Stimulated activated CD4-positive, alpha-beta T cell treated with anti-CD3 and anti-CD28 coated beads, Interleukin-15, amount 100 ng/mL, for 1 hour (primary cell): Measurements from ENCODE around the gene NUP50.

Experiments used
- DNase-seq, 2 donors: peaks; one replicate each; pipeline ENCODE4 v3.0.0-alpha.2; 2020; ENCODE audit warnings: low read depth in 1 of 2, low spot score in 1 of 2

NUP50 gene

GRCh38 chr22:45227645-45228400 is 64.1 kb downstream of the NUP50 start:
- no peak for DNase-seq

GRCh38 chr22:45228401-45228754 is 64.7 kb downstream of the NUP50 start:
- DNase-seq: no peak

DNA sequence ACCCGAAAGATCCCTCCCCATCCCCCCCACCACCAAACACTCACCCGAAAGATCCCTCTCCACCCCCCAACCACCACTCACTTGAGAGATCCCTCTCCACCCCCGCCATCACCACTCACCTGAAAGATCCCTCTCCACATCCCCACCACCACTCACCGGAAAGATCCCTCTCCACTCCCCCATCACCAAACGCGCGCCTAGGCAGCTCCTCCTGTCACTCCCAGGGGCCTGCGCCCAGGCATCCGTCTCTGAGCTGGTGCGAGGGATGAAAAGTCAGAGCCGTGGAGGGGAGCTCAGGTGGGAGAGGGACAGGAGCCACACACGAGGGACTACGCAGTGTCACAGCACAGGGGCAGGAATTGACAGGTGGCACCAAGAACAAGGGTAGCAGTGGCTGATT is 65.5 kb downstream of the NUP50 start:
- DNase-seq: no peak

DNA sequence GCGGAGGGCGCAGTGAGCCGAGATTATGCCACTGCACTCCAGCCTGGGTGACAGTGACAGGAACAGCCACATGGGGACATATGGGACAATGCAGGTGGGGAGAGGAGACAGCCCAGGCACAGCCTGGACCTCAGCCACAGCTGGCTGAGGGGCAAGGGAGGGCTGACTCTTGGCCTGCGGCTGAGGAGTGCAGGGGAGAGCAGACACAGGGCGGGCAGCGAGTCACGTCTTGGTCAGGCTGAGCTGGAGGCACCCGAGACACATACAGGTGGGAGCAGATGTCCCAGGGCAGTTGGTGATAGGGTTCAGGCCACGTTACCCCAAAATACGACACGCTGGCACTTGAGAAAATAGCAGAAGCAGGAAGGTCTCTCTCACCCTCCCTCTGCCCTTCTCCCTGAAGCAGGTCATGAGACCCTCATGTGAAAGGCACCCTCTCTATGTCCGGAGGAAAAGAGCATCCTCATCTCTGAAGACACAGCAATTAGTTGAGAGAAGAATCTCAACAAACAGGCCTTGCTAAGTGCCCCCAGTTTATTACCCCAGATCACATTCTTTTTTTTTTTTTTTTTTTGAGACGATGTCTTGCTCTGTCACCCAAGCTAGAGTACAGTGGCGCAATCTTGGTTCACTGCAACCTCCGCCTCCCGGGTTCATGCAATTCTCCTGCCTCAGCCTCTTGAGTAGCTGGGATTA is 66.4 kb downstream of the NUP50 start:
- no peak for DNase-seq

- DNase-seq: no peak
Observed at GRCh38 chr22:45231293-45231692, 67.6 kb downstream of the NUP50 start.

- DNase-seq: no peak
Observed at GRCh38 chr22:45233386-45233785, 69.7 kb downstream of the NUP50 start.

DNA sequence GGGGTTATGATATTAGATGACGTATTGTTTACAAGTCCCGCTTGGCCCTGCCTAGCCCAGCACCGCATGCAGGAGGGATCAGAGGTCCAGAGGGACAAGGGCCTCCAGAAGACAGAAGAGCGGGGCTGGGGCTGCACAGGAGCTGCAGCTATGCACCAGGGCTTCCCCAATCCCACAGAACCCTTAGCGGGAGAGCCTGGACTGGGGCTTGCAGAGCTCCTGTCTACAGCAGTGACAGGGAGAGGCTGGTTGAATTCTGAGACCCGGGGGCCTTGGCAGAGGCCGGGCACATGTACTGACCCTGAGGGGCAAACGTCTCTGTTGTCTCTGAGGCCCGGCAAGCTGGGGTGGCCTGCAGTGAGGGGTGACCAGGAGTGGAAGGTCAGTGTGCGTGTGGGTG is 70.1 kb downstream of the NUP50 start:
- no peak for DNase-seq

- DNase-seq: no peak
Observed at GRCh38 chr22:45235101-45235777, 71.5 kb downstream of the NUP50 start.

DNA sequence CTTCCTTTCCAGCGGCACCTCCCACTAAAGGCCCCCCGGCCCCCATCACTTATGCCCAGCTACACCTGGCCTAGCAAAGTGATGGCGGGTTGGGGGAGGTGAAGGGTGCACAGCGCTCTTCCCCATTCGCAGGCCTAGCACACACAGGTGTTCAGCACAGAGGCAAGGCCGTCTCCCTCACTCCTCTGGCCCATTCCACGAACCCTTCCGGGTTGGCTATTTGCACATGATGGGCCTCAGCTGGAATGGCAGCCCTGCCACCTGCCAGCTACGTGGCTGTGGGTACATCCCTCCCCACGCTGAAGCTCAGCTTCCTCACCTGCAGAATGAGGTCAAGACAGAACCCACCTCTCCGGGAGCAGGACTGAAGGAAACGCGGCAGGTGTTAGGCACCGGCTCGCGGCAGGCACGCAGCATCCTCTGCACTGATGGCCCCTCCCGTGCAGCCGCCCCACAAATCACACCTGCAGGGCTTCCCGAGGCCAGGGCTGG is 72.2 kb downstream of the NUP50 start:
- no peak for DNase-seq

GRCh38 chr22:45237065-45237990 is 73.6 kb downstream of the NUP50 start:
- DNase-seq: no peak
